Measurements from ENCODE around the gene OR5C1.
"Not testable (repeated sequence)": the region's sequence is repeated elsewhere in the genome, so short reads cannot be mapped to it uniquely, and the experiment has no call there.

Gene OR5C1

DNA sequence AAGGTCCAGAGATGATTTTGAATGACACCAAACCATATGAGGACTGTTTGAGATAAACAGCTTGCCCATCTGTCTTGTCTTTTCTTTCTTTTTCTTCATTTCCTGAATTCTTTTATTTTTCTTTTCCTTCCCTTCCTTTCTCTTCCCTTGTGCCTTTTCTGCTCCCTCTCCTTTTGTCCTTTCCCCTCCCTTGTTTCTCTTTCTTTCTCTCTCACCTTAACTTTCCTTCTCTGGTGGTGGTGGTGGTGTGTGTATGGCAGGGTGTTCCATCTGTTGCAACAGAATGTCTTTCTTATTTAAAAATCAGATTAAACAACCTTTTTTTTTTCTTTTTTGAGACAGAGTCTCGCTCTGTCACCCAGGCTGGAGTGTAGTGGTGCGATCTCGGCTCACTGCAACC, 43.5 kb downstream of the OR5C1 start:
- TF ChIP-seq, protein P1, sequence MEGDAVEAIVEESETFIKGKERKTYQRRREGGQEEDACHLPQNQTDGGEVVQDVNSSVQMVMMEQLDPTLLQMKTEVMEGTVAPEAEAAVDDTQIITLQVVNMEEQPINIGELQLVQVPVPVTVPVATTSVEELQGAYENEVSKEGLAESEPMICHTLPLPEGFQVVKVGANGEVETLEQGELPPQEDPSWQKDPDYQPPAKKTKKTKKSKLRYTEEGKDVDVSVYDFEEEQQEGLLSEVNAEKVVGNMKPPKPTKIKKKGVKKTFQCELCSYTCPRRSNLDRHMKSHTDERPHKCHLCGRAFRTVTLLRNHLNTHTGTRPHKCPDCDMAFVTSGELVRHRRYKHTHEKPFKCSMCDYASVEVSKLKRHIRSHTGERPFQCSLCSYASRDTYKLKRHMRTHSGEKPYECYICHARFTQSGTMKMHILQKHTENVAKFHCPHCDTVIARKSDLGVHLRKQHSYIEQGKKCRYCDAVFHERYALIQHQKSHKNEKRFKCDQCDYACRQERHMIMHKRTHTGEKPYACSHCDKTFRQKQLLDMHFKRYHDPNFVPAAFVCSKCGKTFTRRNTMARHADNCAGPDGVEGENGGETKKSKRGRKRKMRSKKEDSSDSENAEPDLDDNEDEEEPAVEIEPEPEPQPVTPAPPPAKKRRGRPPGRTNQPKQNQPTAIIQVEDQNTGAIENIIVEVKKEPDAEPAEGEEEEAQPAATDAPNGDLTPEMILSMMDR (IDR thresholded peaks at IDR 0.05; ENCODE audit: borderline replicate concordance, insufficient read depth, low read depth, low read length) = no peak
- no peak overlapping the region for H3K4me3 ChIP-seq (ENCODE audit: low read depth, low read length)

DNA sequence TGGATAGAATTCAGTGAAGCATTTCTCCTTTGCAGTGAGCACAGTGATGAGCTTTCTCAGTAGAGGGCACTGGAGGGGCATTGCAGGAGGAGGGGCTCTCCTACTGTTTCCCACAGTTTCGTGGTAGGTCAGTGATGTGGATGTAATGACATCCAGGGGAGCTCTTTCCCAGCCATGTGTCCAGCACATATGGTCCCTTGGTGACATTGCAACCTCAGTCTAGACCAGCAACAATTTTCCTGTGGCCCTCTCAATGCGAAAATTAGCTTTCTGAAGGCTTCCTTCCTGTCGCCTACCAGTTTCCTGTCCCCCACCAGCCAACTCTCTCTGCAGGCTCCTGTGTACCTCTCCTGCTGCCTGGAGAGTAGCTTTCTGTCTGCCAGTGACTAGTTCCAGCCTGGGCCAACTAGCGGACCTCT, 46.6 kb downstream of the OR5C1 start:
- TF ChIP-seq, protein P1 (IDR thresholded peaks at IDR 0.05; ENCODE audit: borderline replicate concordance, insufficient read depth, low read depth, low read length) = no peak
- no peak overlapping the region for H3K4me3 ChIP-seq (ENCODE audit: low read depth, low read length)

DNA sequence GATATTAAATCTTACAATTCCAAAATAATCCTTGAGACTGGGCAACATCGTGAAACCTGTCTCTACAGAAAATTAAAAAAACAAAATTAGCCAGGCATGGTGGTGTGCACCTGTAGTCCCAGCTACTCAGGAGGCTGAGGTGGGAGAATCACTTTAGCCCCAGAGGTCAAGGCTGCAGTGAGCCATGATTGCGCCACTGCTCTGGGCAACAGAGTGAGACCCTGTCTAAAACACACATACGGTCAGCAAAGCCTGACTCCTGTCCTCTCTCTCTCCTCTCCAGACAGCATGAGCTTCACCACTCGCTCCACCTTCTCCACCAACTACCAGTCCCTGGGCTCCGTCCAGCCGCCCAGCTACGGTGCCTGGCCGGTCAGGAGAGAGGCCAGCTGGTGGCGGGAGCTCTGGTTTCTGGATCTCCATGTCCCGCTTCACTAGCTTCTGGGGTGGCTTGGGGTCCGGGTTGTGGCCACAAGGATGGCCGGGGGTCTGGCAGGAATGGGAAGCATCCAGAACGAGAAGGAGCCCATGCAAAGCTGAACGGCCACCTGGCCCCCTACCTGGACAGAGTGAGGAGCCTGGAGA, 48.6 kb downstream of the OR5C1 start:
- no peak overlapping the region for H3K4me3 ChIP-seq (ENCODE audit: low read depth, low read length)
- TF ChIP-seq, protein P1 (IDR thresholded peaks at IDR 0.05; ENCODE audit: borderline replicate concordance, insufficient read depth, low read depth, low read length) = no peak

DNA sequence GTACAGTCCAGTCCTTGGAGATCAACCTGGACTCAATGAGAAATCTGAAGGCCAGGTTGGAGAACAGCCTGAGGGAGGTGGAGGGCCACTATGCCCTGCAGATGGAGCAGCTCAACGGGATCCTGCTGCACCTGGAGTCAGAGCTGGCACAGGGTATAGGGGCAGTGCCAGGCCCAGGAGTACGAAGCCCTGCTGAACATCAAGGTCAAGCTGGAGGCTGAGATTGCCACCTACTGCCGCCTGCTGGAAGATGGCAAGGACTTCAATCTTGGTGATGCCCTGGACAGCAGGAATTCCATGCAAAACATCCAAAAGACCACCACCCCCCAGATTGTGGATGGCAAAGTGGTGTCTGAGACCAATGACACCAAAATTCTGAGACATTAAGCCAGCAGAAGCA, 49.7 kb downstream of the OR5C1 start:
- H3K4me3 ChIP-seq (ENCODE audit: low read depth, low read length) = not testable (repeated sequence)
- TF ChIP-seq, protein P1 (IDR thresholded peaks at IDR 0.05; ENCODE audit: borderline replicate concordance, insufficient read depth, low read depth, low read length) = peak; percentile 12; the same call in 1 of the 2 replicates

Measured in GM12875 (cell line).